ENCODE measurements around the gene NPSR1.

The NPSR1 gene

DNA sequence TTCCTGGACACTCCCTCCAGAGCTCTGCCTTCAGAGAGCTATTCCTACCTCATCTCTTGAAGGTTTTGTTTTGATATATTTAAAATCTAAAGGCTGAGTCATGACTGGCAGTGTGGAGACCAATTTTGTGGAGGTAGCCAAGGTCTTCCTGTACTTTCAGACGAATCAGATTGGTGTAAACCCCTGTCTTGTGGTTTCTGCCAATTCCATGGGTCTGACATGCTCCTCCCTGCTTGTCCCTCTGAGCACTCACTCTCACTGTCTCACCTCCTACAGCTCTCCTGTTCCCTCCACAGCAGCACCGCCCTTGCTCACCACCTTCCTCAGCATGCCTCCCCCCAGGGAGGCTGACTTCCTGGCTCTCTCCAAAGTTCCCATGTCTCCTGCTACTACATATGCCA is 179.8 kb downstream of the NPSR1 start:
- Histone ChIP-seq H3K9me3 (ENCODE audit: severe bottlenecking) (no peaks in the 10 kb centered on the region), H3K36me3 (no peaks in the 10 kb centered on the region), H3K27me3 (ENCODE audit: insufficient read depth, low read depth, severe bottlenecking) (no peaks in the 10 kb centered on the region), H3K27ac (peak overlapping the region; percentile 92), H3K4me3 (ENCODE audit: low read depth, low read length) (peak overlapping the region; percentile 8)
- peak; percentile 45 for DNase-seq
- TF ChIP-seq CTCF (IDR thresholded peaks at IDR 0.05; ENCODE audit: low read depth, low read length) = no peak

GRCh38 chr7:34838329-34838728 is 180.3 kb downstream of the NPSR1 start:
- Histone ChIP-seq H3K4me3 (ENCODE audit: low read depth, low read length) (peak overlapping the region; percentile 8; the same call in 1 of the 2 replicates), H3K9me3 (ENCODE audit: severe bottlenecking) (peaks cover 2% of the 10 kb centered on the region), H3K27ac (peak overlapping the region; percentile 92), H3K27me3 (ENCODE audit: insufficient read depth, low read depth, severe bottlenecking) (no peaks in the 10 kb centered on the region), H3K36me3 (no peaks in the 10 kb centered on the region)
- no peak for TF ChIP-seq CTCF (IDR thresholded peaks at IDR 0.05; ENCODE audit: low read depth, low read length)
- DNase-seq = peak; percentile 91

- no peak for TF ChIP-seq CTCF (IDR thresholded peaks at IDR 0.05; ENCODE audit: low read depth, low read length)
- H3K27ac ChIP-seq = no peak overlapping the region
- no peaks in the 10 kb centered on the region for H3K36me3 ChIP-seq
- no peaks in the 10 kb centered on the region for H3K27me3 ChIP-seq (ENCODE audit: insufficient read depth, low read depth, severe bottlenecking)
- H3K9me3 ChIP-seq (ENCODE audit: severe bottlenecking) = peaks cover 2% of the 10 kb centered on the region
- H3K4me3 ChIP-seq (ENCODE audit: low read depth, low read length) = no peak overlapping the region
- no peak for DNase-seq
These were observed 181.6 kb downstream of the NPSR1 start for GRCh38 chr7:34839645-34840044.

DNA sequence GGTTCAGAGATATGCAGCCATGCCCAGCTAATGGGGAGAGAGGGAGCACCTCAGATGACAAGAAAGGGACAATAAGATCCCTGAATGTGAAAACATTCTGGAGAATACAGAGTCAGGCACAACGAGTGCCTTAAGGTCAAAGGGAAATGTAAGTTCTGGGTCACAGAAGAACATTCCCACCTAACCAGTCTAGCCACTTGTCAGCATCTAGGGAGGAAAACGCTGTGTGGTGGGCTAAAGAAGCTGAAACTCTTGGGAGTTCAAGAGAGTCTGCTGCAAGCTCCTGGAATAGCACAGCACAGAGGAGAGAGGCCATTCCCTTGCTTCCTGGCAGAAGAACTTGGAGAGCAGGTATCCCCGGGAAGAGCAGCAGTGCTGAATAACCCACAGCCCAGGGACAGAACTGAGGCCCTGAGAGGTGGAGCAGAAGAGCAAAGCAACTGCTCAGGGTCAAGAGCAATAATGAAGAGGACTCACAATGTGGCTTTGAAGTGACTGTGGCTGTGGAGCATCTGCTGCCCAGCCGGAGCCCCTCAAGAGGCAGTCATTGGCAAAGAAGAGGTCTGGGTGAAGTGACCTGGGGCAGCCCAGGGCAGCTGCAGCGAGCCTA is 182.3 kb downstream of the NPSR1 start:
- no peaks in the 10 kb centered on the region for H3K27me3 ChIP-seq (ENCODE audit: insufficient read depth, low read depth, severe bottlenecking)

GRCh38 chr7:34841326-34841725 is 183.3 kb downstream of the NPSR1 start:
- peaks cover 2% of the 10 kb centered on the region for H3K9me3 ChIP-seq (ENCODE audit: severe bottlenecking)
- 0 out of 2 replicates have a peak overlapping the region, but pooled peaks have one; percentile 5 for H3K27ac ChIP-seq
- DNase-seq = peak; percentile 65
- H3K27me3 ChIP-seq (ENCODE audit: insufficient read depth, low read depth, severe bottlenecking) = no peaks in the 10 kb centered on the region
- no peaks in the 10 kb centered on the region for H3K36me3 ChIP-seq
- no peak overlapping the region for H3K4me3 ChIP-seq (ENCODE audit: low read depth, low read length)
- no peak for TF ChIP-seq CTCF (IDR thresholded peaks at IDR 0.05; ENCODE audit: low read depth, low read length)

More for the DNA sequence above, 182.3 kb downstream of the NPSR1 start:
- Histone ChIP-seq H3K36me3 (no peaks in the 10 kb centered on the region), H3K4me3 (ENCODE audit: low read depth, low read length) (no peak overlapping the region), H3K27ac (no peak overlapping the region), H3K9me3 (ENCODE audit: severe bottlenecking) (peaks cover 2% of the 10 kb centered on the region)
- DNase-seq = no peak
- no peak for TF ChIP-seq CTCF (IDR thresholded peaks at IDR 0.05; ENCODE audit: low read depth, low read length)

GRCh38 chr7:34842782-34843181 is 184.8 kb downstream of the NPSR1 start:
- no peak for DNase-seq
- Histone ChIP-seq H3K27ac (no peak overlapping the region), H3K4me3 (ENCODE audit: low read depth, low read length) (no peak overlapping the region), H3K9me3 (ENCODE audit: severe bottlenecking) (peaks cover 2% of the 10 kb centered on the region), H3K27me3 (ENCODE audit: insufficient read depth, low read depth, severe bottlenecking) (no peaks in the 10 kb centered on the region), H3K36me3 (no peaks in the 10 kb centered on the region)
- no peak for TF ChIP-seq CTCF (IDR thresholded peaks at IDR 0.05; ENCODE audit: low read depth, low read length)

Data from WERI-Rb-1 (cell line).